GM23338 (cell line): ENCODE data around the gene FMNL1. TPM values are rescaled to one million over a fixed set of nuclear protein-coding genes. Genes with fewer than 3 reads are reported as not detected.

Experiments used
- ATAC-seq: fragments of 200-7000 bp; cut with Tn5 transposase; 3 replicates; pipeline ENCODE4 v1.9.1; 2020
- DNase-seq: peaks from one replicate; pipeline ENCODE4 v3.0.0-alpha.2; 2015; ENCODE audit warnings: low spot score
- H2AFZ ChIP-seq: fragments of 200-600 bp; sonication (generic); 2 replicates; pipeline ENCODE4 v1.8.0; 2016; ENCODE audit warnings: antibody characterized with exemption, mild to moderate bottlenecking, moderate library complexity
- H3F3A ChIP-seq: fragments of 200-600 bp; sonication (generic); replicated peaks from 2 replicates; pipeline ENCODE4 v1.8.0; 2017; ENCODE audit warnings: antibody characterized with exemption, mixed run types, low read depth
- H3K27ac ChIP-seq: fragments of 200-600 bp; sonication (generic); 2 replicates; pipeline ENCODE4 v1.6.1; 2016; ENCODE audit warnings: low read depth
- H3K27me3 ChIP-seq: fragments of 200-600 bp; sonication (generic); 2 replicates; pipeline ENCODE4 v1.8.0; 2016; ENCODE audit warnings: mild to moderate bottlenecking, mixed run types, moderate library complexity; ENCODE audit not compliant: insufficient read depth
- H3K36me3 ChIP-seq: fragments of 200-600 bp; sonication (generic); 2 replicates; pipeline ENCODE4 v1.8.0; 2016; ENCODE audit warnings: mild to moderate bottlenecking; ENCODE audit not compliant: insufficient read depth
- H3K4me1 ChIP-seq: fragments of 200-600 bp; sonication (generic); 2 replicates; pipeline ENCODE4 v1.8.0; 2016; ENCODE audit warnings: mild to moderate bottlenecking, moderate library complexity; ENCODE audit not compliant: insufficient read depth
- H3K4me2 ChIP-seq: fragments of 200-600 bp; sonication (generic); 2 replicates; pipeline ENCODE4 v1.7.1; 2017; ENCODE audit warnings: mixed run types
- H3K4me3 ChIP-seq: fragments of 200-600 bp; sonication (generic); 2 replicates; pipeline ENCODE4 v1.6.1; 2016; ENCODE audit warnings: mixed run types
- H3K79me2 ChIP-seq: fragments of 200-600 bp; sonication (generic); replicated peaks from 2 replicates; pipeline ENCODE4 v1.8.0; 2017; ENCODE audit warnings: mild to moderate bottlenecking; ENCODE audit not compliant: insufficient read depth
- H3K9me2 ChIP-seq: fragments of 200-600 bp; sonication (generic); 2 replicates; pipeline ENCODE4 v1.8.0; 2017; ENCODE audit not compliant: insufficient read depth
- H4K20me1 ChIP-seq: fragments of 200-600 bp; sonication (generic); replicated peaks from 2 replicates; pipeline ENCODE4 v1.8.0; 2017; ENCODE audit warnings: mild to moderate bottlenecking; ENCODE audit not compliant: insufficient read depth
- H3K27ac Mint-ChIP-seq: 2 replicates; pipeline ENCODE4 v1.8.0; 2020; ENCODE audit warnings: inconsistent platforms, mild to moderate bottlenecking, moderate library complexity, mixed read lengths
- H3K27me3 Mint-ChIP-seq: 3 replicates; pipeline ENCODE4 v1.8.0; 2022; ENCODE audit warnings: low read depth, mild to moderate bottlenecking, moderate library complexity, mixed read lengths, inconsistent platforms; ENCODE audit not compliant: insufficient read depth, poor library complexity
- H3K36me3 Mint-ChIP-seq: 3 replicates; pipeline ENCODE4 v1.8.0; 2021; ENCODE audit warnings: low read depth, mild to moderate bottlenecking, inconsistent platforms, moderate library complexity, mixed read lengths
- H3K4me1 Mint-ChIP-seq: 3 replicates; pipeline ENCODE4 v1.8.0; 2020; ENCODE audit warnings: mild to moderate bottlenecking, inconsistent platforms, mixed read lengths
- H3K4me3 Mint-ChIP-seq: 3 replicates; pipeline ENCODE4 v1.8.0; 2021; ENCODE audit warnings: moderate library complexity, mild to moderate bottlenecking, inconsistent platforms, mixed read lengths
- H3K9me3 Mint-ChIP-seq: 3 replicates; pipeline ENCODE4 v1.8.0; 2020; ENCODE audit warnings: moderate library complexity, mild to moderate bottlenecking, inconsistent platforms, mixed read lengths
- CTCF ChIP-seq, 2 experiments: fragments of 200-600 bp in 1 of 2; sonication (generic) in 1 of 2; conservative IDR thresholded peaks; 2 replicates each; pipeline versions ENCODE4 v1.5.1 to v1.6.1; 2016 to 2017; ENCODE audit warnings: antibody characterized with exemption in 2 of 2, low read depth in 2 of 2, mild to moderate bottlenecking in 2 of 2, moderate library complexity in 1 of 2
- ETS1 ChIP-seq: IDR thresholded peaks from 2 replicates; pipeline ENCODE4 v1.6.1; 2016; ENCODE audit warnings: antibody characterized with exemption
- POLR2AphosphoS5 ChIP-seq: IDR thresholded peaks from 2 replicates; pipeline ENCODE4 v1.6.1; 2016; ENCODE audit warnings: antibody characterized with exemption, low read depth
- REST ChIP-seq: IDR thresholded peaks from one replicate; pipeline ENCODE4 v1.6.1; 2018; ENCODE audit warnings: antibody characterized with exemption; ENCODE audit not compliant: unreplicated experiment
- STAT1 ChIP-seq: IDR thresholded peaks from one replicate; pipeline ENCODE4 v1.6.1; 2016; ENCODE audit warnings: antibody characterized with exemption; ENCODE audit not compliant: unreplicated experiment
- ZNF331 ChIP-seq: fragments of 250-450 bp; sonication (Bioruptor Pico); IDR thresholded peaks from 2 replicates; pipeline ENCODE4 v1.5.0; 2020; ENCODE audit warnings: low read depth, mild to moderate bottlenecking, moderate library complexity
- ZNF462 ChIP-seq: fragments of 250-450 bp; sonication (Bioruptor Pico); IDR thresholded peaks from 2 replicates; pipeline ENCODE4 v1.5.0; 2020; ENCODE audit warnings: mild to moderate bottlenecking, moderate library complexity
- polyA plus RNA-seq: library from polyadenylated mRNA; unstranded; fragments of >200 nt; fragmentation: Nextera tagmentation; extraction: Ambion mirVana; gene quantifications from 2 replicates; pipeline ENCODE4 v1.2.1, GENCODE V29; 2016
- total RNA-seq: library from RNA; depleted of rRNA; stranded (reverse); fragments of >200 nt; shearing (Covaris generic); gene quantifications from 2 replicates; pipeline ENCODE4 v1.2.3, GENCODE V29; 2014

The FMNL1 gene
- total and polyA plus RNA-seq, 2 experiments from 2014 or later, result 6.6 to 9.3 TPM

- H3K4me3 Mint-ChIP-seq, result no peak overlapping the region
- DNase-seq (no peak), ATAC-seq (no peak)
- H3K4me1 Mint-ChIP-seq, result peaks cover 17% of the 10 kb centered on the region
- no peaks in the 10 kb centered on the region for H3K9me3 Mint-ChIP-seq
- no peak overlapping the region for H2AFZ ChIP-seq
- no peaks in the 10 kb centered on the region for H3K79me2 ChIP-seq
- no peak overlapping the region for H3K4me2 ChIP-seq
- no peaks in the 10 kb centered on the region; the same call in 1 of the 2 replicates for H4K20me1 ChIP-seq
- no peak overlapping the region for H3K27ac ChIP-seq
- H3K4me3 ChIP-seq, result no peak overlapping the region
- no peaks in the 10 kb centered on the region for H3K27me3 ChIP-seq
- no peaks in the 10 kb centered on the region for H3K27me3 Mint-ChIP-seq
- H3F3A ChIP-seq, result peaks cover 7% of the 10 kb centered on the region; the same call in 1 of the 2 replicates
- H3K9me2 ChIP-seq, result no peaks in the 10 kb centered on the region
- peaks cover 18% of the 10 kb centered on the region; the same call in 2 of the 3 replicates for H3K36me3 Mint-ChIP-seq
- no peak overlapping the region for H3K27ac Mint-ChIP-seq
- TF ChIP-seq ZNF331, result no peak
- TF ChIP-seq REST, result no peak
- no peak for TF ChIP-seq STAT1
- H3K4me1 ChIP-seq, result no peaks in the 10 kb centered on the region
- H3K36me3 ChIP-seq, result no peaks in the 10 kb centered on the region
Measured at GRCh38 chr17:45274033-45274432, 52.3 kb downstream of the FMNL1 start.

- no peak overlapping the region for H3K4me3 Mint-ChIP-seq
- Histone ChIP-seq H3F3A (peaks cover 7% of the 10 kb centered on the region; the same call in 1 of the 2 replicates), H3K4me3 (no peak overlapping the region), H4K20me1 (no peaks in the 10 kb centered on the region; the same call in 1 of the 2 replicates), H3K9me2 (no peaks in the 10 kb centered on the region), H3K27ac (no peak overlapping the region), H3K4me2 (no peak overlapping the region), H3K79me2 (no peaks in the 10 kb centered on the region), H3K4me1 (no peaks in the 10 kb centered on the region), H3K36me3 (no peaks in the 10 kb centered on the region), H2AFZ (no peak overlapping the region), H3K27me3 (no peaks in the 10 kb centered on the region)
- DNase-seq (no peak), ATAC-seq (no peak)
- H3K27ac Mint-ChIP-seq, result no peak overlapping the region
- no peaks in the 10 kb centered on the region for H3K9me3 Mint-ChIP-seq
- no peaks in the 10 kb centered on the region for H3K27me3 Mint-ChIP-seq
- H3K36me3 Mint-ChIP-seq, result peaks cover 3% of the 10 kb centered on the region; the same call in 1 of the 3 replicates
- peaks cover 17% of the 10 kb centered on the region for H3K4me1 Mint-ChIP-seq
- no peak for TF ChIP-seq ETS1
- TF ChIP-seq ZNF331, result no peak
- TF ChIP-seq CTCF (conservative IDR thresholded peaks at IDR 0.05; ENCODE audit: low read depth in 2 of 2), result no peak
- TF ChIP-seq ZNF462, result no peak
- TF ChIP-seq POLR2AphosphoS5, result no peak
- TF ChIP-seq STAT1, result no peak
Measured at GRCh38 chr17:45276031-45276430, 54.3 kb downstream of the FMNL1 start.
